Peyer's patch (tissue), 4 donors: ENCODE data around the gene PPP1R3D.

Source experiments
- CTCF ChIP-seq, 6 experiments: fragments of 450-650 bp in 4 of 6; fragments of 200-600 bp in 2 of 6; sonication (generic) in 1 of 6; IDR thresholded peaks; one replicate each; pipeline ENCODE4 v1.5.1; 2017 to 2019; ENCODE audit warnings: antibody characterized with exemption in 6 of 6, mild to moderate bottlenecking in 3 of 6, moderate library complexity in 1 of 6
- POLR2A ChIP-seq, 2 donors: fragments of 450-650 bp; IDR thresholded peaks; one replicate each; pipeline ENCODE4 v1.5.1; 2017; ENCODE audit warnings: antibody characterized with exemption in 2 of 2, mild to moderate bottlenecking in 2 of 2, moderate library complexity in 2 of 2

GRCh38 chr20:59987135-59987534, 47.0 kb upstream of the PPP1R3D start:
- TF ChIP-seq POLR2A (IDR thresholded peaks at IDR 0.05) (no peak), CTCF (IDR thresholded peaks at IDR 0.05) (no peak)
